GM21367 (cell line): ENCODE measurements around the gene FEM1B.

Source experiments
- ATAC-seq: cut with Tn5 transposase; IDR thresholded peaks from one replicate; pipeline ENCODE4 v1.9.1; 2021; ENCODE audit not compliant: unreplicated experiment

Gene FEM1B

GRCh38 chr15:68258692-68259091 is 18.9 kb upstream of the FEM1B start:
- no peak for ATAC-seq

DNA sequence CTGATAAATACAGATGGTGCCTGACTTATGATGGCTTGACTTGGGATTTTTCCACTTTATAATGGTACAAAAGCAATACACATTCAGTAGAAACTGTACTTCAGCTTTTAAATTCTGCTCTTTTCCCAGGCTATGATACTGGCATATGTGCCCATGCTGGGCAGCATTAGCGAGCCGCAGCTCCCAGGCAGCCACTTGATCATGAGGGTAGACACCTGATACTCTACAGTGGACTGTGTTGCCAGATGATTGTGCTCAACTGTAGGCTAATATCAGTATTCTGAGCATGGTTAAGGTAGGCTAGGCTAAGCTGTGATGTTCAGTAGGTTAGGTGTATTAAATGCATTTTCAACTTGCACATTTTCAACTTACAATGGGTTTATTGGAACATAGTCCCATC is 17.7 kb upstream of the FEM1B start:
- ATAC-seq, result no peak

GRCh38 chr15:68261241-68261640 is 16.3 kb upstream of the FEM1B start:
- no peak for ATAC-seq

DNA sequence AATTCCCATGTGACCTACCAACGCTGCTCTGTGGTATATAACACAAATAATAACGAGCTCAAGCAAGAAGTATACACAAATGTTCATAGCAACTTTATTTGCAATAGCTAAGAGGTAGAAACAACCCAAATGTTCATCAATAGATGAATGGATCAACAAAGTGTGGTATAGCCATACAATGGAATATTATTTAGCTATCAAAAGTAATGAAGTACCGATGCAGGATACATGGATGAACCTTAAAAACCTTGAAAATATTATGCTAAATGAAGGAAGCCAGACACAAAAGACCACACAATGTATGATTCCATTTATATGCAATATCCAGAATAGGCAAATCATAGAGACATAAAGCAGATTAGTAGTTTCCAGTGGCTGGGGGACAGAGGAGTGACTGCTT is 15.6 kb upstream of the FEM1B start:
- ATAC-seq, result no peak

- no peak for ATAC-seq
Observed at GRCh38 chr15:68262514-68263356, 14.8 kb upstream of the FEM1B start.

- ATAC-seq, result no peak
Observed at GRCh38 chr15:68264282-68264681, 13.3 kb upstream of the FEM1B start.

DNA sequence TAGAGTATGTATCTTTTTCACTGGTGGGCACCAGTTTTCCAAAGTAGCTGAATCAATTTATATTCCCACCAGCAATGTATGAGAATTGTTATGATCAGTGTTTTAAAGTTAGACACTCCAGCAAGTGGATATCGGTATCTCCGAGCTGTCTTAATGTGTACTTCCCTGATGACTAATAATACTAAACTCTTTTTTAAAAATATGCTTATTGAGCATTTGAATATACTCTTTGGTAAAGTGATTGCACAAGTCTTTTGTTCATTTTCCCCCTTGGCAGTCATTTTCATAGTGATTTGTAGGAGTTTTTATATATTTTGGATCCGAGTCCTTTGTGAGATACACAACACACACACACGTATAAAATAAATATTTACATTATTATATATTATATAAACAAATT is 12.5 kb upstream of the FEM1B start:
- no peak for ATAC-seq

GRCh38 chr15:68265674-68266073 is 11.9 kb upstream of the FEM1B start:
- no peak for ATAC-seq

DNA sequence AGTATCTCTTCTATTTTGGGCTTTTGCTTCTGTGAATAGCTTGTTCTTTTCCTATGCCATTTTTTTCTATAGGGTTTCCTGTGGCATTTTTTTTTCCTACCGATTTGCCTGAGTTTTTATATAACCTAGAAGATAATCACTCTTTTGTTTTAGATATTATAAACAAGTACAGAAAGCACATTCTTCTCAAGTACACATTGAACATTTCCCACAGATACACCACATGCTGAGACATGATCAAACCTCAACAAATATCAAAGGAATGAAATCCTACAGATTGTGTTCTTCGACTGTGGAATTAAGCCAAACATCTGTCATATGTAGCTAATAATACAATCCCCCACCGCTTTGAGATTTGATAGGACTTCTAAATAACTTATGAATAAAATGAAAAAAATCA is 9.1 kb upstream of the FEM1B start:
- ATAC-seq, result no peak

GRCh38 chr15:68271854-68272471 is 5.6 kb upstream of the FEM1B start:
- ATAC-seq, result no peak

GRCh38 chr15:68272721-68273271 is 4.7 kb upstream of the FEM1B start:
- ATAC-seq, result no peak

GRCh38 chr15:68274201-68274848 is 3.2 kb upstream of the FEM1B start:
- ATAC-seq, result no peak

DNA sequence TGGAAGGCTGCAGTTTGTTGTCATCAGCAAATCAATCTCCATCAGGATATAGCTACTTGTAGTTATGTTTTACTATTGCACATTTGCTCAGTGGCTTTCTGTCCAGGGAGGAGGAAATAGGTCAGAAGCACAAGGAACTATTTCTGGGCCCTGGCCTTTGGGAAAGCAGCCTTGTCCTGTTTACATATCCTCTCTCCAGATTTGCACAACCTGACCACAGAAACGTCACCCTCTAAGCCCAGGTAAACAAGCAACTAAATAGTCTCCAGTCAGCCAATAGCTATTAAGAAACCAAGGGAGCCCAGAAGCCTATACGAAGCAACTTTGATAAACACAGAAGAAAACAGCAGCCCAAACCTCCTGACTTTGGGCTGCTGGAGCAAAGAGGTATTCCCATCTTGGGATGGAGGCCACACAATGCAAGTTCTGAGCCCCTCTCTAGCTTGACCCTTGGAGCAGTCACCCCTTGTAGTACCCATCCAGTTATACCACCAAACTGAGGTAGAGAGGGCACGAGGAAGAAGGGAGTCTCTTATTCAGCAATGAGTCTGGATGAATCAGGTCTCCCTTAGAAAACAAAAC is 2.3 kb upstream of the FEM1B start:
- ATAC-seq, result no peak

DNA sequence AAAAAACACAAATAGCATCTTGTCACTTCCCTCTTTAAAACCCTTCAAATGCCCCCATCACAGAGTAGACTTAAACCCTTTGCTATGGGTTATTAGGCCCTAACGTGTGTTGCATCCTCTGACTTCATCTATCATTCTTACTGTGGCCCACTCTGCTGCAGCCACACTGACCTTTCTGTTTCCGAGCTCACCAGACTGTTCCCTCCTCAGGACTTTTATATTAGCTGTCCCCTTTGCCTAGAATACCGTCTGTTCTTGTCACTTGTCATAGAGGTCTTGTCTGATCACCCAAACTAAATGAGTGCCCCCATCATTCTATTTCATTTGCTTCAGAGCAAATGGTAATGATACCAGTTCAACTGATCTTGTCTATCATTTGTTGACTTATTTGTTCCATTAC is 877 bp upstream of the FEM1B start:
- no peak for ATAC-seq

- ATAC-seq, result no peak
Observed at GRCh38 chr15:68277131-68277602, 378 bp upstream of the FEM1B start.

GRCh38 chr15:68278345-68278594 is 725 bp downstream of the FEM1B start:
- peak; percentile 35 for ATAC-seq

- ATAC-seq, result no peak
Observed at GRCh38 chr15:68278595-68279405, 1.3 kb downstream of the FEM1B start.

DNA sequence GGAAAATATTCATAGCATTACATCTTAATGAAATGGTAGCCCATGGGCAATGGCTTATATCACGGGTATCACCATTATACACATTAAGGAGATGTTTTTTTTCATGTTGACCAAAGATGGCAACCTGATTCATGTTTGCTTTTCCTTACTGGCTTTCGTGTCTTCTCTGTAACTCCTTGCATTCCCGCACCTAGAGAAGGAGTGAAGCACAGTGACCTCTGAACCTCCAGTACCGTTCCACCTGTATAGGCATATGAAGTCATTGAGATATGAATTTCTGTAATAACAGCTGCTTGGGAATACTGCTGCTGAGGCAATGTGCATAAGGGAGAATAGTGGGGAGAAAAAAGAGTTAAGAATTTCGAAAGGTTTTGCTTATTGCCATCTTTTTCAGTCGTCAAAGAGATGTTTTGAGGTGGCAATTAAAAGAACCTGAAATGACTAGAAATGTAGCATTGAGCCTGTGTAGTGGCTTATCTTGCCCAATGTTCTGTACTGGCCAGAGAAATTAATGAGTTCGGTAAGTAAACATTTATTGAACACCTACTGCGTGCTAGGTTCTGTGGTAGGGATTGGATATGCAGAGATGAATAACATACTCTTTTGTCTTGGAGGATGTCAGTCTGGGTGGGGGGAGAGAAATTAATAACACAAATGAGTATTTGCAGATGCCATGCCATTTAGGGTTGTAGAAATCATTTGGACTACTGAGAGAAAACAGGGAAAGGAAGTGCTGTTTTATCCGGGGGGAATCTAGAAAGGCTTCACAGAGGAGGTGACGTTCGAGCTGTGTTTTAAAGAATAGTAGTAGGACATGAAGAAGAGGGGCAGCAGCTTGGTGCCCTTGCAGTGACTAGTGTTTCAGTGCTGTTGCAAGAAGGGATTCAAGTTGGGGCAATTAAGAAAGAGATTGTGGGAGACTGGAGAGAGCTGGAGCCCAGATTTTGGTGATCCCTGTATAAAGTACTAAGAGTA is 2.5 kb downstream of the FEM1B start:
- no peak for ATAC-seq

DNA sequence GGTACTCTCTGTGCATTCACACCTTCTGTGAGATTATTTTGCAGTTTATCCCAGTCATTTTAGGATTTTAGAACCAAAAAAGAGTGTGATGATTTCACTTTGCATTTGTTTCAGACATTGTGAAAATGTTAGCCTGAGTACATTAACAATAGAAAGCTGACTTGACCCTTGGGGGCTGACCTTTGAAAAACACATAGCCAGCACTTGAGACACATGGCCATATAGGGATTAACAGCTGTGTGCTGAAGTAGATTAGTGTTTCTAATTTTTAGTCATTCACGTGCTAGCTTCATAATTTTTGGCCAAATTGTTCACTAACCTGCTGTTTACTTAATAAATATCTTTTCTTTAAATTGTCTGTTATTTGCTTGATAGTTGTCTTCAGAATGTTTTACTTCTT is 3.5 kb downstream of the FEM1B start:
- ATAC-seq, result no peak

GRCh38 chr15:68283401-68283800 is 5.9 kb downstream of the FEM1B start:
- ATAC-seq, result no peak
